HG03432 (cell line): ENCODE data around the gene NR1H4.
"Not testable (repeated sequence)": the region's sequence is repeated elsewhere in the genome, so short reads cannot be mapped to it uniquely, and the experiment has no call there.

Experiments
- ATAC-seq: cut with Tn5 transposase; IDR thresholded peaks from one replicate; pipeline ENCODE4 v1.9.1; 2021; ENCODE audit warnings: mild to moderate bottlenecking, moderate library complexity; ENCODE audit not compliant: unreplicated experiment

The NR1H4 gene

GRCh38 chr12:100472325-100472724 is 1.3 kb upstream of the NR1H4 start:
- ATAC-seq, result no peak

GRCh38 chr12:100473050-100473715 is 483 bp upstream of the NR1H4 start:
- no peak for ATAC-seq

- no peak for ATAC-seq
These were observed 951 bp downstream of the NR1H4 start for GRCh38 chr12:100474617-100475016.

GRCh38 chr12:100476013-100476751 is 2.5 kb downstream of the NR1H4 start:
- ATAC-seq, result no peak

GRCh38 chr12:100481021-100481420 is 7.4 kb downstream of the NR1H4 start:
- no peak for ATAC-seq

- ATAC-seq, result no peak
These were observed 10.7 kb downstream of the NR1H4 start for GRCh38 chr12:100484183-100484886.

- ATAC-seq, result no peak
These were observed 11.3 kb downstream of the NR1H4 start for GRCh38 chr12:100484891-100485471.

- ATAC-seq, result no peak
These were observed 12.3 kb downstream of the NR1H4 start for GRCh38 chr12:100485983-100486382.

GRCh38 chr12:100489251-100489820 is 15.7 kb downstream of the NR1H4 start:
- ATAC-seq, result no peak

- ATAC-seq, result no peak
These were observed 16.4 kb downstream of the NR1H4 start for GRCh38 chr12:100490056-100490455.

- no peak for ATAC-seq
These were observed 17.4 kb downstream of the NR1H4 start for GRCh38 chr12:100491104-100491503.

GRCh38 chr12:100493396-100494012 is 19.8 kb downstream of the NR1H4 start:
- no peak for ATAC-seq

GRCh38 chr12:100494026-100494425 is 20.4 kb downstream of the NR1H4 start:
- ATAC-seq, result no peak

- no peak for ATAC-seq
These were observed 20.9 kb downstream of the NR1H4 start for GRCh38 chr12:100494538-100494937.

- no peak for ATAC-seq
These were observed 23.6 kb downstream of the NR1H4 start for GRCh38 chr12:100497105-100497795.

- ATAC-seq, result no peak
These were observed 24.5 kb downstream of the NR1H4 start for GRCh38 chr12:100498141-100498540.

GRCh38 chr12:100499416-100499815 is 25.8 kb downstream of the NR1H4 start:
- ATAC-seq, result no peak

- ATAC-seq, result not testable (repeated sequence)
These were observed 29.1 kb downstream of the NR1H4 start for GRCh38 chr12:100502718-100503117.

- ATAC-seq, result no peak
These were observed 29.6 kb downstream of the NR1H4 start for GRCh38 chr12:100503228-100503628.

GRCh38 chr12:100504804-100505203 is 31.1 kb downstream of the NR1H4 start:
- ATAC-seq, result no peak
